Mesenchymal stem cell (in vitro differentiated cells and primary cell): ENCODE data around the gene AMPD2.

Experiments used
- DNase-seq: peaks from one replicate; pipeline ENCODE4 v3.0.0-alpha.2; 2013
- H2AFZ ChIP-seq: one replicate; pipeline ENCODE4 v1.6.1; 2013; ENCODE audit warnings: low read depth, mild to moderate bottlenecking, control low read depth, inconsistent platforms, low read length, moderate library complexity
- H2AK5ac ChIP-seq: 2 replicates; pipeline ENCODE4 v1.6.1; 2013; ENCODE audit warnings: low read length, moderate library complexity, mild to moderate bottlenecking, inconsistent platforms; ENCODE audit not compliant: severe bottlenecking
- H2BK120ac ChIP-seq: one replicate; pipeline ENCODE4 v1.6.1; 2013; ENCODE audit warnings: low read depth, mild to moderate bottlenecking, inconsistent platforms, low read length, moderate library complexity
- H2BK12ac ChIP-seq, 2 experiments: one replicate each; pipeline ENCODE4 v1.6.1; 2013; ENCODE audit warnings: inconsistent platforms in 2 of 2, low read length in 2 of 2, mild to moderate bottlenecking in 2 of 2, moderate library complexity in 2 of 2, control low read depth in 1 of 2
- H2BK15ac ChIP-seq: one replicate; pipeline ENCODE4 v1.6.1; 2013; ENCODE audit warnings: mild to moderate bottlenecking, low read depth, inconsistent platforms; ENCODE audit not compliant: poor library complexity, severe bottlenecking
- H2BK5ac ChIP-seq: 2 replicates; pipeline ENCODE4 v1.6.1; 2013; ENCODE audit warnings: low read depth, mild to moderate bottlenecking, low read length, control low read depth, inconsistent platforms; ENCODE audit not compliant: poor library complexity, severe bottlenecking
- H3K14ac ChIP-seq, 2 experiments: one replicate each; pipeline ENCODE4 v1.6.1; 2013; ENCODE audit warnings: inconsistent platforms in 2 of 2, low read length in 2 of 2, control low read depth in 1 of 2, mild to moderate bottlenecking in 1 of 2, moderate library complexity in 1 of 2
- H3K18ac ChIP-seq, 2 experiments: one replicate each; pipeline ENCODE4 v1.6.1; 2013; ENCODE audit warnings: inconsistent platforms in 2 of 2, low read length in 2 of 2, control low read depth in 1 of 2, low read depth in 1 of 2, mild to moderate bottlenecking in 1 of 2
- H3K23ac ChIP-seq, 2 experiments: one replicate each; pipeline ENCODE4 v1.6.1; 2013; ENCODE audit warnings: inconsistent platforms in 2 of 2, low read length in 2 of 2, mild to moderate bottlenecking in 2 of 2, moderate library complexity in 2 of 2, control low read depth in 1 of 2
- H3K27ac ChIP-seq: 2 replicates; pipeline ENCODE4 v1.5.1; 2013; ENCODE audit warnings: mild to moderate bottlenecking, moderate library complexity, low read length, control low read depth, inconsistent platforms; ENCODE audit not compliant: poor library complexity, severe bottlenecking
- H3K27me3 ChIP-seq, 2 experiments: 2 replicates each; pipeline versions ENCODE4 v1.6.1 to v1.7.0; 2013; ENCODE audit warnings: low read length in 2 of 2, mild to moderate bottlenecking in 2 of 2, moderate library complexity in 2 of 2, control low read depth in 1 of 2, inconsistent platforms in 1 of 2; ENCODE audit not compliant: control insufficient read depth in 1 of 2, insufficient read depth in 1 of 2
- H3K36me3 ChIP-seq, 2 experiments: 2 replicates each; pipeline versions ENCODE4 v1.6.1 to v1.7.0; 2013; ENCODE audit warnings: low read length in 2 of 2, control low read depth in 1 of 2, inconsistent platforms in 1 of 2, low read depth in 1 of 2, mild to moderate bottlenecking in 1 of 2; ENCODE audit not compliant: insufficient read depth in 2 of 2, control insufficient read depth in 1 of 2
- H3K4ac ChIP-seq, 2 experiments: one replicate each; pipeline ENCODE4 v1.6.1; 2013; ENCODE audit warnings: inconsistent platforms in 2 of 2, low read length in 2 of 2, mild to moderate bottlenecking in 2 of 2, moderate library complexity in 2 of 2, control low read depth in 1 of 2, low read depth in 1 of 2
- H3K4me1 ChIP-seq: 2 replicates; pipeline ENCODE4 v1.6.1; 2013; ENCODE audit warnings: low read depth, low read length, control low read depth; ENCODE audit not compliant: control insufficient read depth, insufficient read depth
- H3K4me2 ChIP-seq: 2 replicates; pipeline ENCODE4 v1.6.1; 2013; ENCODE audit warnings: low read length, mild to moderate bottlenecking, inconsistent platforms; ENCODE audit not compliant: poor library complexity, severe bottlenecking
- H3K4me3 ChIP-seq, 2 experiments: 2 replicates each; pipeline versions ENCODE4 v1.5.1 to v1.7.0; 2013; ENCODE audit warnings: low read length in 2 of 2, mild to moderate bottlenecking in 2 of 2, control low read depth in 1 of 2, low read depth in 1 of 2; ENCODE audit not compliant: insufficient read depth in 1 of 2
- H3K79me1 ChIP-seq: replicated peaks from 2 replicates; pipeline ENCODE4 v1.6.1; 2013; ENCODE audit warnings: mild to moderate bottlenecking, control low read depth, low read length, inconsistent platforms; ENCODE audit not compliant: poor library complexity, severe bottlenecking
- H3K9ac ChIP-seq: 2 replicates; pipeline ENCODE4 v1.7.0; 2013; ENCODE audit warnings: mild to moderate bottlenecking, low read length, moderate library complexity
- H3K9me3 ChIP-seq: 2 replicates; pipeline ENCODE4 v1.7.0; 2013; ENCODE audit warnings: mild to moderate bottlenecking, low read length; ENCODE audit not compliant: control insufficient read depth
- H4K8ac ChIP-seq: one replicate; pipeline ENCODE4 v1.6.1; 2013; ENCODE audit warnings: inconsistent platforms, mild to moderate bottlenecking, low read length, moderate library complexity
- H4K91ac ChIP-seq: one replicate; pipeline ENCODE4 v1.6.1; 2013; ENCODE audit warnings: mild to moderate bottlenecking, low read length, inconsistent platforms
- WGBS: methylation state at CpG from one replicate; pipeline ENCODE4 v1.1.7; 2013; ENCODE audit warnings: mixed read lengths; 5-methylcytosine and 5-hydroxymethylcytosine counted together

Gene AMPD2

DNA sequence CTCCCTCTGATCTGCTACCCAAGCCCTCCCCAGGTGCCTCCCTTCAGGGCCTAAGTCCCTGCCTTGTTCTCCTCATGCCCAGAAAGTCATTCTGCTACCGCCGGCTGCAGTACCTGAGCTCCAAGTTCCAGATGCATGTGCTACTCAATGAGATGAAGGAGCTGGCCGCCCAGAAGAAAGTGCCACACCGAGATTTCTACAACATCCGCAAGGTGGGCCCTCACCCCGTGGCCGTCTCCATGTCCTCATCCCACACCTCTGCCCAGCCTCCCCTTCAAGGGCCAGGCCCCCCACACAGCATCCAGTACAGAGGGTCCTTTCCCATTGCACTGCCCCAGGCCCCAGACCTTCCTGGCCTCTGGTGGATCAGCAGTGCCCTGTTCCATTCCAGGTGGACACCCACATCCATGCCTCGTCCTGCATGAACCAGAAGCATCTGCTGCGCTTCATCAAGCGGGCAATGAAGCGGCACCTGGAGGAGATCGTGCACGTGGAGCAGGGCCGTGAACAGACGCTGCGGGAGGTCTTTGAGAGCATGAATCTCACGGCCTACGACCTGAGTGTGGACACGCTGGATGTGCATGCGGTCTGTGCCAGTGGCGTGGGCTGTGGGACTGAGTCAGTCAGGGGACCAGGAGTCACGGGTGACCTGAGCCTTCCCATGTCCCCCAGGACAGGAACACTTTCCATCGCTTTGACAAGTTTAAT is 8.2 kb downstream of the AMPD2 start:
- no peak overlapping the region for H3K4ac ChIP-seq
- no peak overlapping the region for H4K8ac ChIP-seq
- peak overlapping the region; percentile 31 for H2AK5ac ChIP-seq
- no peak overlapping the region for H2BK120ac ChIP-seq
- H3K18ac ChIP-seq, result no peak overlapping the region
- no peak overlapping the region for H2BK15ac ChIP-seq
- no peak overlapping the region for H3K4me2 ChIP-seq
- peak overlapping the region; percentile 85 for H3K27ac ChIP-seq
- H3K27me3 ChIP-seq, result no peaks in the 10 kb centered on the region
- peaks cover 63 to 83% of the 10 kb centered on the region in 2 experiments for H3K36me3 ChIP-seq
- H4K91ac ChIP-seq, result no peak overlapping the region
- H3K4me1 ChIP-seq, result peaks cover 58% of the 10 kb centered on the region
- DNase-seq, result no peak
- H2BK5ac ChIP-seq, result no peak overlapping the region
- no peak overlapping the region for H3K14ac ChIP-seq
- no peak overlapping the region for H2AFZ ChIP-seq
- H3K79me1 ChIP-seq, result peaks cover 36% of the 10 kb centered on the region
- H3K9me3 ChIP-seq, result no peaks in the 10 kb centered on the region
- H2BK12ac ChIP-seq, result no peak overlapping the region
- H3K4me3 ChIP-seq, result no peak overlapping the region
- 95% methylated on average over 22 of the region's 23 CpGs for WGBS
- no peak overlapping the region for H3K23ac ChIP-seq
- no peak overlapping the region for H3K9ac ChIP-seq

DNA sequence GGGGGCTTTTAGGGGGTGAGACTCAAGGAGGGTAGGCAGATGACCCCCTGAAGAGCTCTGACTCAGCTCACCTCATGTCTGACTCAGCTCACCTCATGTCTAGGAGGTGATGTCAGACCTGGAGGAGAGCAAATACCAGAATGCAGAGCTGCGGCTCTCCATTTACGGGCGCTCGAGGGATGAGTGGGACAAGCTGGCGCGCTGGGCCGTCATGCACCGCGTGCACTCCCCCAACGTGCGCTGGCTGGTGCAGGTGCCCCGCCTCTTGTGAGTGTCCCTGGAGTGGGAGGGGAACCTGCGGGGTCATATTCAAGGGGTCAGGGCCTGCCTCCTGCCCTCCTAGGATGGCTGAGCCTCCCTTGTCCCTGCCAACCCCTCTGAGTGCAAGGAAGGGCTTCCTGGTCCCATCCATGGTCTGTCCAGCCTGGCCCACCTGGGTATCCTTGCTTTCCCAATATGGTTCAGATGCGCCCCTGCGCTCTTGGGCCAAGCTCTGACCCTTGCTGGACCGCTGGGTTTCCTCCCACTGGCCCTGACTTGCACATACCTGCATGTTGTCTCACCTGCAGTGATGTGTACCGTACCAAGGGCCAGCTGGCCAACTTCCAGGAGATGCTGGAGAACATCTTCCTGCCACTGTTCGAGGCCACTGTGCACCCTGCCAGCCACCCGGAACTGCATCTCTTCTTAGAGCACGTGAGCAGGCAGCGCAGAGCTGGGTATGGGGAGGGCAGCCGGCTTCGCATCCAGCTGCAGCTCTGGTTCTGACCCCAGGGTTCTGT is 9.1 kb downstream of the AMPD2 start:
- Histone ChIP-seq H3K4ac (no peak overlapping the region), H3K18ac (no peak overlapping the region), H3K9me3 (no peaks in the 10 kb centered on the region), H3K27me3 (no peaks in the 10 kb centered on the region), H3K9ac (no peak overlapping the region), H3K4me3 (no peak overlapping the region), H3K36me3 (peaks cover 63 to 85% of the 10 kb centered on the region in 2 experiments), H2BK5ac (no peak overlapping the region), H2AFZ (no peak overlapping the region), H3K14ac (no peak overlapping the region), H2BK120ac (no peak overlapping the region), H3K27ac (peak overlapping the region; percentile 85), H2AK5ac (peak overlapping the region; percentile 22), H3K23ac (no peak overlapping the region), H4K8ac (no peak overlapping the region), H3K4me2 (no peak overlapping the region), H2BK15ac (no peak overlapping the region), H3K4me1 (peaks cover 50% of the 10 kb centered on the region), H3K79me1 (peaks cover 38% of the 10 kb centered on the region), H2BK12ac (no peak overlapping the region), H4K91ac (no peak overlapping the region)
- 86% methylated on average over 23 of the region's 23 CpGs for WGBS
- DNase-seq, result no peak

DNA sequence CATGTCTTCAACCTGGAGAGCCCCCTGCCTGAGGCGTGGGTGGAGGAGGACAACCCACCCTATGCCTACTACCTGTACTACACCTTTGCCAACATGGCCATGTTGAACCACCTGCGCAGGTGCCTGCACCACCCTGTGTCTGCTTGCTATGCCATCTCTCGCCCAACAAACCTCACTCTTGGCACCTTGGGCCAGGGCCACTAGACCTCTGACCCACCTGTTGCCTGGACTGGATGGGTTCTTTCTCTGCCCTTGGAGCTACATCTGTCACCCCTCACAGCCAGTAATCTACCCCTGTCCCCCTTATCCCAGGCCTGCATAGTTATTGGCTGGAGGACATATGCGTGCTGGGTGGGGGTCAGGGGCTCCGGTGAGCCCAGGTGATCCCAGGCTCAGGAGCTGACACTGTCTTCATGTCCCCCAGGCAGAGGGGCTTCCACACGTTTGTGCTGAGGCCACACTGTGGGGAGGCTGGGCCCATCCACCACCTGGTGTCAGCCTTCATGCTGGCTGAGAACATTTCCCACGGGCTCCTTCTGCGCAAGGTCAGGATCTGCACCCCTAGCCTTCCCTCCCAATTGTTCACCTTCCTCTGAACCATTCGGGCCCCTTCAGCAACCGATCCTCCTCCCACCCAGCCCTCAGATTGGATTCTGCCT is 9.9 kb downstream of the AMPD2 start:
- no peak overlapping the region for H4K91ac ChIP-seq
- H3K9ac ChIP-seq, result no peak overlapping the region
- no peak overlapping the region for H3K4me2 ChIP-seq
- H3K27ac ChIP-seq, result no peak overlapping the region
- H3K4ac ChIP-seq, result no peak overlapping the region
- H3K18ac ChIP-seq, result no peak overlapping the region
- no peak overlapping the region for H4K8ac ChIP-seq
- 85% methylated on average over 10 of the region's 10 CpGs for WGBS
- DNase-seq, result no peak
- no peak overlapping the region for H2BK12ac ChIP-seq
- H3K4me1 ChIP-seq, result peaks cover 45% of the 10 kb centered on the region
- H3K27me3 ChIP-seq, result no peaks in the 10 kb centered on the region
- H3K36me3 ChIP-seq, result peaks cover 63 to 84% of the 10 kb centered on the region in 2 experiments
- peak overlapping the region; percentile 8 for H2AK5ac ChIP-seq
- H3K14ac ChIP-seq, result no peak overlapping the region
- H2BK120ac ChIP-seq, result no peak overlapping the region
- no peak overlapping the region for H3K23ac ChIP-seq
- peaks cover 40% of the 10 kb centered on the region for H3K79me1 ChIP-seq
- no peak overlapping the region for H2AFZ ChIP-seq
- no peaks in the 10 kb centered on the region for H3K9me3 ChIP-seq
- H2BK5ac ChIP-seq, result no peak overlapping the region
- H3K4me3 ChIP-seq, result no peak overlapping the region
- H2BK15ac ChIP-seq, result no peak overlapping the region
